ENCODE data around the gene PEX26. TPM values are rescaled to one million over a fixed set of nuclear protein-coding genes. Genes with fewer than 3 reads are reported as not detected.

PEX26 gene
- total and polyA plus RNA-seq, 2 of the 13 experiments (the other 11 are each of a cell fraction or from before 2014, with no cell fraction given) = 10.6 to 25.1 TPM

- TF ChIP-seq JDP2 (CRISPR knock-in tag; IDR thresholded peaks at IDR 0.05; ENCODE audit: borderline replicate concordance) (no peak), BRCA1 (CRISPR knock-in tag; IDR thresholded peaks at IDR 0.05) (no peak), TSC22D2 (CRISPR knock-in tag; IDR thresholded peaks at IDR 0.05; ENCODE audit: borderline replicate concordance) (no peak), CAMTA2 (CRISPR knock-in tag; IDR thresholded peaks at IDR 0.05; ENCODE audit: borderline replicate concordance) (no peak), TFAP4 (IDR thresholded peaks at IDR 0.05; ENCODE audit: borderline replicate concordance, low read depth) (no peak), ZNF333 (CRISPR knock-in tag; IDR thresholded peaks at IDR 0.05; ENCODE audit: borderline replicate concordance) (no peak), PRPF4 (IDR thresholded peaks at IDR 0.05; ENCODE audit: low read depth, low read length, poor library complexity, severe bottlenecking) (no peak), ZIK1 (CRISPR knock-in tag; IDR thresholded peaks at IDR 0.05; ENCODE audit: borderline replicate concordance, low read depth) (no peak), GZF1 (CRISPR knock-in tag; IDR thresholded peaks at IDR 0.05) (no peak)
Measured at GRCh38 chr22:18031695-18032454, 45.9 kb upstream of the PEX26 start (continued).

- in situ Hi-C loops (cut with HindIII; ENCODE audit: extremely low pct_ligation_motif_present, low pct_unique_long_range_greater_than_20kb) = no loop called here
- DNase-seq (ENCODE audit: low spot score) (no peak), ATAC-seq (no peak), FAIRE-seq (no peak)
- H3K9ac ChIP-seq (ENCODE audit: insufficient read depth, low read depth, low read length) = no peak overlapping the region
- H3K4me3 ChIP-seq (replicated peaks in 1 of 3; ENCODE audit: insufficient read depth in 1 of 3, low read depth in 2 of 3, low read length in 3 of 3) = no peak overlapping the region
- H3K27ac ChIP-seq (ENCODE audit: extremely low read length, insufficient read depth, low read length) = no peak overlapping the region
- H3K9me3 ChIP-seq (ENCODE audit: low read length) = no peaks in the 10 kb centered on the region
- no peak overlapping the region for H3K4me2 ChIP-seq (ENCODE audit: low read depth, low read length)
- peaks cover 42% of the 10 kb centered on the region for H3K4me1 ChIP-seq (ENCODE audit: insufficient read depth, low read length)
- POLR2A ChIA-PET = interaction anchor here (1.5 kb wide), 1 partner anchor 45 kb away, joined by 3 read pairs; the partner anchor contains the start of gene PEX26
- CTCF ChIA-PET (ENCODE audit: low intra/inter-chr PET ratio, low total read pairs) = no interaction called here
- no peaks in the 10 kb centered on the region for H4K20me1 ChIP-seq (ENCODE audit: insufficient read depth, low read length)
- BruUV-seq (replicated peaks) = no TSS peak
- no peak overlapping the region for H2AFZ ChIP-seq (ENCODE audit: low read length)
- WGBS (ENCODE audit: low lambda C conversion rate) = 38% methylated on average over 6 of the region's 6 CpGs
- TF ChIP-seq ADNP (CRISPR knock-in tag; IDR thresholded peaks at IDR 0.05) = no peak
- TF ChIP-seq KLF16 (CRISPR knock-in tag; IDR thresholded peaks at IDR 0.05) = no peak
- no peak for TF ChIP-seq SNAI1 (CRISPR knock-in tag; IDR thresholded peaks at IDR 0.05; ENCODE audit: borderline replicate concordance)
- H3K27me3 ChIP-seq (ENCODE audit: control insufficient read depth in 1 of 2, insufficient read depth in 2 of 2, low read length in 2 of 2) = peaks cover 0 to 8% of the 10 kb centered on the region in 2 experiments; a peak in 1 of 5 replicates
- intact Hi-C loops (cut with micrococcal nuclease; ENCODE audit: unreplicated experiment) = no loop called here
- H3K79me2 ChIP-seq (ENCODE audit: insufficient read depth, low read length) = no peaks in the 10 kb centered on the region
- H3K36me3 ChIP-seq (replicated peaks in 1 of 2; ENCODE audit: control insufficient read depth in 1 of 2, insufficient read depth in 2 of 2, low read length in 2 of 2) = no peaks in the 10 kb centered on the region
Measured at GRCh38 chr22:18032455-18033101, 45.2 kb upstream of the PEX26 start.
